Endothelial cell of umbilical vein (primary cell): ENCODE measurements around the gene GBF1. TPM values are rescaled to one million over a fixed set of nuclear protein-coding genes. Genes with fewer than 3 reads are reported as not detected.

ENCODE experiments used
- BruUV-seq: library from RNA; stranded (reverse); fragments of 400-500 nt; replicated peaks from 2 replicates; lab custom pipeline; 2021; lab: Mats Ljungman, UMichigan
- CTCF ChIA-PET: fragments of 300-600, 350-600 bp; sonication (Branson Sonifier 250); formaldehyde crosslinking; loops from one replicate; lab custom pipeline; 2021; ENCODE audit warnings: antibody characterized with exemption, inconsistent platforms; lab: Charles Lee
- POLR2A ChIA-PET: fragments of 300-600, 350-600 bp; sonication (Branson Sonifier 250); formaldehyde crosslinking; loops from one replicate; lab custom pipeline; 2021; ENCODE audit warnings: antibody characterized with exemption, inconsistent platforms; lab: Charles Lee
- DNase-seq: peaks from one replicate; pipeline ENCODE4 v3.0.0-alpha.2; 2011; ENCODE audit warnings: low read depth, low spot score
- FAIRE-seq: peaks from 2 replicates; lab custom pipeline; 2011; peaks lifted over from hg19 to GRCh38; lab: Jason Lieb, UNC
- H2AFZ ChIP-seq: 2 replicates; pipeline ENCODE4 v1.6.0; 2012; ENCODE audit warnings: low read depth, low read length, control low read depth, inconsistent platforms
- H3K27ac ChIP-seq: 2 replicates; pipeline ENCODE4 v1.5.1; 2011; ENCODE audit warnings: low read depth, mild to moderate bottlenecking, control low read depth, low read length, moderate library complexity; ENCODE audit not compliant: insufficient read depth
- H3K27me3 ChIP-seq, 2 experiments: 2 replicates each; pipeline versions ENCODE4 v1.6.0 to v1.6.1; 2011; ENCODE audit warnings: low read length in 2 of 2, mixed read lengths in 1 of 2; ENCODE audit not compliant: control insufficient read depth in 2 of 2, insufficient read depth in 2 of 2
- H3K36me3 ChIP-seq, 2 experiments: 2 replicates in 1 of 2; 3 replicates in 1 of 2; pipeline ENCODE4 v1.5.1; 2011; ENCODE audit warnings: low read length in 2 of 2, mild to moderate bottlenecking in 1 of 2, moderate library complexity in 1 of 2; ENCODE audit not compliant: control insufficient read depth in 2 of 2, insufficient read depth in 2 of 2; ENCODE audit errors: extremely low read depth in 1 of 2
- H3K4me1 ChIP-seq: 3 replicates; pipeline ENCODE4 v1.5.1; 2011; ENCODE audit warnings: mild to moderate bottlenecking, low read length; ENCODE audit not compliant: control insufficient read depth, insufficient read depth; ENCODE audit errors: extremely low read depth
- H3K4me2 ChIP-seq: 2 replicates; pipeline ENCODE4 v1.6.1; 2011; ENCODE audit warnings: low read length, control low read depth, mixed read lengths; ENCODE audit not compliant: insufficient read depth
- H3K4me3 ChIP-seq, 3 experiments: fragments of 200-600 bp in 1 of 3; sonication (generic), shearing (Covaris generic) in 1 of 3; replicated peaks in 1 of 3; 2 replicates each; pipeline ENCODE4 v1.5.1; 2011 to 2016; ENCODE audit warnings: control low read depth in 3 of 3, low read length in 3 of 3, mild to moderate bottlenecking in 2 of 3, inconsistent platforms in 1 of 3, low read depth in 1 of 3, moderate library complexity in 1 of 3; ENCODE audit not compliant: insufficient read depth in 1 of 3
- H3K79me2 ChIP-seq: 2 replicates; pipeline ENCODE4 v1.6.0; 2012; ENCODE audit warnings: low read length, inconsistent platforms; ENCODE audit not compliant: control insufficient read depth, insufficient read depth
- H3K9ac ChIP-seq: replicated peaks from 2 replicates; pipeline ENCODE3; 2011; ENCODE audit warnings: low read length, control low read depth; ENCODE audit not compliant: insufficient read depth; ENCODE audit errors: extremely low read depth
- H3K9me1 ChIP-seq: replicated peaks from 3 replicates; pipeline ENCODE4 v1.6.0; 2011; ENCODE audit warnings: mild to moderate bottlenecking, low read length; ENCODE audit not compliant: control insufficient read depth, insufficient read depth; ENCODE audit errors: extremely low read depth
- H3K9me3 ChIP-seq: replicated peaks from 2 replicates; pipeline ENCODE4 v1.5.1; 2012; ENCODE audit warnings: low read length, inconsistent platforms; ENCODE audit not compliant: control insufficient read depth, insufficient read depth
- H4K20me1 ChIP-seq: replicated peaks from 2 replicates; pipeline ENCODE3; 2011; ENCODE audit warnings: mild to moderate bottlenecking, low read length; ENCODE audit not compliant: control insufficient read depth, insufficient read depth; ENCODE audit errors: extremely low read depth
- EZH2 ChIP-seq: IDR thresholded peaks from 2 replicates; pipeline ENCODE4 v1.6.1; 2012; ENCODE audit warnings: borderline replicate concordance, low read depth, mild to moderate bottlenecking, moderate library complexity, low read length, inconsistent platforms; ENCODE audit not compliant: severe bottlenecking
- FOS ChIP-seq: IDR thresholded peaks from 2 replicates; pipeline ENCODE4 v1.6.1; 2011; ENCODE audit warnings: mild to moderate bottlenecking, low read length, moderate library complexity, borderline replicate concordance; ENCODE audit not compliant: insufficient read depth
- GATA2 ChIP-seq: IDR thresholded peaks from 2 replicates; pipeline ENCODE4 v1.7.0; 2011; ENCODE audit warnings: low read depth, mild to moderate bottlenecking, moderate library complexity, mixed read lengths, low read length; ENCODE audit not compliant: insufficient read length, insufficient read depth
- JUN ChIP-seq: IDR thresholded peaks from 2 replicates; pipeline ENCODE4 v1.6.1; 2011; ENCODE audit warnings: borderline replicate concordance, low read depth; ENCODE audit not compliant: insufficient read length, insufficient read depth
- MYC ChIP-seq: IDR thresholded peaks from one replicate; pipeline ENCODE4 v1.6.1; 2011; ENCODE audit warnings: mild to moderate bottlenecking, low read depth, low read length
- POLR2A ChIP-seq: IDR thresholded peaks from 2 replicates; pipeline ENCODE4 v1.6.1; 2012; ENCODE audit warnings: low read depth, mild to moderate bottlenecking, control low read depth, low read length
- POLR2AphosphoS5 ChIP-seq: IDR thresholded peaks from 2 replicates; pipeline ENCODE4 v1.6.1; 2012; ENCODE audit warnings: low read depth, mild to moderate bottlenecking, control low read depth, low read length, moderate library complexity; ENCODE audit not compliant: insufficient read depth
- dilution Hi-C: fragments of 300-500 bp; cut with MboI; formaldehyde crosslinking; loops from one replicate; pipeline ENCODE4 v1.15.0; 2019; ENCODE audit warnings: low sequenced_read_pairs; ENCODE audit not compliant: extremely low pct_ligation_motif_present
- intact Hi-C: fragments of 100-400 bp; cut with micrococcal nuclease; formaldehyde crosslinking; loops from one replicate; pipeline ENCODE4 v1.10.0; 2022
- polyA plus RNA-seq, 4 experiments: library from polyadenylated mRNA; depleted of rRNA in 3 of 4; stranded (reverse) in 3 of 4; unstranded in 1 of 4; fragments of >200 nt; gene quantifications; 2 replicates each; pipeline versions ENCODE4 v1.2.1 to v1.2.3, GENCODE V29; 2011 to 2012; ENCODE audit warnings: missing spikeins in 1 of 4
- total RNA-seq: library from RNA; stranded (reverse); gene quantifications from 2 replicates; pipeline ENCODE4 v1.2.3, GENCODE V29; 2021
- TF ChIP-seq, protein P1 (sequence below): IDR thresholded peaks from 2 replicates; pipeline ENCODE4 v1.6.1; 2011; ENCODE audit not compliant: insufficient read depth, insufficient read length
- TF ChIP-seq, protein P2 (sequence below), 2 donors: IDR thresholded peaks; 1 replicate in 1 of 2; 2 replicates in 1 of 2; pipeline ENCODE4 v1.5.1; 2011; ENCODE audit warnings: low read length in 2 of 2, mild to moderate bottlenecking in 2 of 2, moderate library complexity in 2 of 2, control low read depth in 1 of 2, inconsistent platforms in 1 of 2, low read depth in 1 of 2; ENCODE audit not compliant: insufficient read depth in 1 of 2; ENCODE audit errors: extremely low read depth in 1 of 2

Gene GBF1
- total and polyA plus RNA-seq, 2 donors (not counting 3 experiments of a cell fraction or from before 2014, with no cell fraction given) = 26.0 to 49.7 TPM

DNA sequence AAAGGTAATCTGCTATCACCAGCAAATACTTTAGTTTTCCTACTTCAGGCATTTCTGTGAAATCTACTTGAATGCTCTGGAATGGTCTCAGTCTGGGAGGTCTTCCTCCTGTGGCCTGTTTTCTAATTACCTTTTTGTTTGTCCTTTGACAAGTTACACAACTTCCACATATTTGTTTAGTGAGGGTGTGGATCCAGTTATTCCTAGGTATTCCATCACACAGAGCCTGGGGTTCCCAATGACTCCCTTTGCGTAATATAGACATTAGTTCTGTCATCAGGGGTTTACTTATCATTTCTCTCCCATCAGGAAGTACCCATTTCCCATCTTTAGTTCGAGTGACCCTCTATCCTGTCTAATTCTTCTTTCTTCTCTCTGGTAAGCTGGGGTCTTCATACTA is 47.3 kb upstream of the GBF1 start:
- H3K4me3 ChIP-seq = no peak overlapping the region
- no peak overlapping the region for H3K27ac ChIP-seq
- H3K36me3 ChIP-seq = no peaks in the 10 kb centered on the region
- BruUV-seq = no TSS peak
- H3K9me3 ChIP-seq = no peaks in the 10 kb centered on the region
- H3K27me3 ChIP-seq = peaks cover 16 to 21% of the 10 kb centered on the region in 2 experiments
- intact Hi-C loops = no loop called here
- no peaks in the 10 kb centered on the region for H3K79me2 ChIP-seq
- H3K9ac ChIP-seq = no peak overlapping the region
- no peak for FAIRE-seq
- DNase-seq = no peak
- no peak overlapping the region for H3K4me2 ChIP-seq
- CTCF ChIA-PET = no interaction called here
- H3K9me1 ChIP-seq = no peaks in the 10 kb centered on the region
- no peak for TF ChIP-seq JUN
- TF ChIP-seq GATA2 = no peak
- TF ChIP-seq POLR2A = no peak
- TF ChIP-seq, protein P1, sequence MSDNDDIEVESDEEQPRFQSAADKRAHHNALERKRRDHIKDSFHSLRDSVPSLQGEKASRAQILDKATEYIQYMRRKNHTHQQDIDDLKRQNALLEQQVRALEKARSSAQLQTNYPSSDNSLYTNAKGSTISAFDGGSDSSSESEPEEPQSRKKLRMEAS = no peak
- no peak for TF ChIP-seq POLR2AphosphoS5
- no peak for TF ChIP-seq EZH2
- no peak for TF ChIP-seq FOS
- TF ChIP-seq, protein P2, sequence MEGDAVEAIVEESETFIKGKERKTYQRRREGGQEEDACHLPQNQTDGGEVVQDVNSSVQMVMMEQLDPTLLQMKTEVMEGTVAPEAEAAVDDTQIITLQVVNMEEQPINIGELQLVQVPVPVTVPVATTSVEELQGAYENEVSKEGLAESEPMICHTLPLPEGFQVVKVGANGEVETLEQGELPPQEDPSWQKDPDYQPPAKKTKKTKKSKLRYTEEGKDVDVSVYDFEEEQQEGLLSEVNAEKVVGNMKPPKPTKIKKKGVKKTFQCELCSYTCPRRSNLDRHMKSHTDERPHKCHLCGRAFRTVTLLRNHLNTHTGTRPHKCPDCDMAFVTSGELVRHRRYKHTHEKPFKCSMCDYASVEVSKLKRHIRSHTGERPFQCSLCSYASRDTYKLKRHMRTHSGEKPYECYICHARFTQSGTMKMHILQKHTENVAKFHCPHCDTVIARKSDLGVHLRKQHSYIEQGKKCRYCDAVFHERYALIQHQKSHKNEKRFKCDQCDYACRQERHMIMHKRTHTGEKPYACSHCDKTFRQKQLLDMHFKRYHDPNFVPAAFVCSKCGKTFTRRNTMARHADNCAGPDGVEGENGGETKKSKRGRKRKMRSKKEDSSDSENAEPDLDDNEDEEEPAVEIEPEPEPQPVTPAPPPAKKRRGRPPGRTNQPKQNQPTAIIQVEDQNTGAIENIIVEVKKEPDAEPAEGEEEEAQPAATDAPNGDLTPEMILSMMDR (IDR thresholded peaks at IDR 0.05; ENCODE audit: extremely low read depth in 1 of 2, insufficient read depth in 1 of 2, low read depth in 1 of 2, low read length in 2 of 2) = no peak
- no peak for TF ChIP-seq MYC
- POLR2A ChIA-PET = no interaction called here
- H3K4me1 ChIP-seq = no peaks in the 10 kb centered on the region
- no peak overlapping the region for H2AFZ ChIP-seq
- no peaks in the 10 kb centered on the region for H4K20me1 ChIP-seq
- dilution Hi-C loops = no loop called here
